ENCODE data around the gene USP7. TPM values are rescaled to one million over a fixed set of nuclear protein-coding genes. Genes with fewer than 3 reads are reported as not detected.

The USP7 gene
- total RNA-seq, 1 donor from 2014 or later = 87.5 TPM

GRCh38 chr16:8867932-8868415 lies 95.7 kb downstream of the USP7 start:
- Histone ChIP-seq H3K36me3 (no peaks in the 10 kb centered on the region), H3K27ac (peak overlapping the region; percentile 89), H3K27me3 (no peaks in the 10 kb centered on the region), H3K9me3 (no peaks in the 10 kb centered on the region), H3K4me3 (peak overlapping the region; percentile 90), H3K4me1 (peaks cover 35% of the 10 kb centered on the region)
- intact Hi-C loops (cut with DNase I) = loop anchor here (10.0 kb wide), 1 partner anchor 63 kb away; no protein-coding TSS in a partner anchor
- DNase-seq (no peak), ATAC-seq (no peak)
- no peak for TF ChIP-seq CTCF (IDR thresholded peaks at IDR 0.05)

DNA sequence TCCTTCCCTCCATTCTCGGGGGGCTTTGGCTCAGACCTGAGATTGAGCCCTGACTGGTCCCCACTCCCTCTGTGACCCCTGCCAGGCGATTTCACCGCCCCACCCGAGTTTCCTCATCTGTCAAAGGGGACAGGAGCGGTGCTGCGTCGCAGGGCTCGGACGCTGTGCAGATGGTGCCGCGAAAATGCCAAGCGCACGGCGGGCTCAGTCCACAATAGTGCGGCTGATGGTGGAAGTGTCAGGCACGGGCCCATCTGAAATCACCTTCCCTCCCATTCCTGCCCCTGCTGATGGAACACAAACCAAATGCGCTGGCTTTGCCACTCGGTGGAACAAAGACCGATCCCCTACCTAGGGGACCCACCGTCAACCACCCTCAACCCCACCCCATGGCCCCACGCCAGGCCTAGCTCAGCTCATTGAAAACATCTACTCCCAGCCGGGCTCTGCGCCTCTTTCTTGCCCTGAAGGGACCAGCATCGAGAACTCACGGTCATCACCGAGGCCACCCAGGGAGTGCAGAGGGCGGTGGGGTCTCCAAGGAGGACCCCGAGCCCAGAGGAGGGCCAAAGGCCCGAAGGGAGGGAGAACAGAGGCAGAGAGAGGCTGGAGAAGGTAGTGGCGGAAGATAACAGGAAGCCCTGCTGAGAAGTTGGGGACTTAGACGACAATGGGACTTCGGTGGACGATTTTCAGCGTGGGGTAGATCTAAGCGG lies 96.3 kb downstream of the USP7 start:
- DNase-seq = no peak
- ATAC-seq = no peak
- Histone ChIP-seq H3K27ac (peak overlapping the region; percentile 89), H3K27me3 (no peaks in the 10 kb centered on the region), H3K36me3 (no peaks in the 10 kb centered on the region), H3K4me3 (peak overlapping the region; percentile 90), H3K9me3 (no peaks in the 10 kb centered on the region), H3K4me1 (peaks cover 40% of the 10 kb centered on the region)
- intact Hi-C loops (cut with DNase I) = loop anchor here (10.0 kb wide), 1 partner anchor 63 kb away; no protein-coding TSS in a partner anchor
- TF ChIP-seq CTCF (IDR thresholded peaks at IDR 0.05) = no peak

GRCh38 chr16:8866884-8867215 lies 96.9 kb downstream of the USP7 start:
- ATAC-seq = no peak
- no peaks in the 10 kb centered on the region for H3K36me3 ChIP-seq
- H3K27me3 ChIP-seq = no peaks in the 10 kb centered on the region
- peaks cover 44% of the 10 kb centered on the region for H3K4me1 ChIP-seq
- H3K9me3 ChIP-seq = no peaks in the 10 kb centered on the region
- TF ChIP-seq CTCF (IDR thresholded peaks at IDR 0.05) = no peak
- intact Hi-C loops (cut with DNase I) = loop anchor here (10.0 kb wide), 1 partner anchor 62 kb away; no protein-coding TSS in a partner anchor
- H3K4me3 ChIP-seq = peak overlapping the region; percentile 90
- no peak for DNase-seq
- H3K27ac ChIP-seq = peak overlapping the region; percentile 89

GRCh38 chr16:8866118-8866883 lies 97.4 kb downstream of the USP7 start:
- Histone ChIP-seq H3K9me3 (no peaks in the 10 kb centered on the region), H3K4me3 (peak overlapping the region; percentile 90), H3K27ac (peak overlapping the region; percentile 89), H3K36me3 (no peaks in the 10 kb centered on the region), H3K4me1 (peaks cover 47% of the 10 kb centered on the region), H3K27me3 (no peaks in the 10 kb centered on the region)
- DNase-seq = no peak
- no peak for ATAC-seq
- no peak for TF ChIP-seq CTCF (IDR thresholded peaks at IDR 0.05)
- intact Hi-C loops (cut with DNase I) = loop anchor here (10.0 kb wide), 1 partner anchor 62 kb away; no protein-coding TSS in a partner anchor

GRCh38 chr16:8865145-8865882 lies 98.4 kb downstream of the USP7 start:
- Histone ChIP-seq H3K9me3 (no peaks in the 10 kb centered on the region), H3K27me3 (no peaks in the 10 kb centered on the region), H3K4me3 (peak overlapping the region; percentile 16), H3K36me3 (no peaks in the 10 kb centered on the region), H3K27ac (peak overlapping the region; percentile 89), H3K4me1 (peaks cover 50% of the 10 kb centered on the region)
- DNase-seq = no peak
- ATAC-seq = no peak
- TF ChIP-seq CTCF (IDR thresholded peaks at IDR 0.05) = no peak
- intact Hi-C loops (cut with DNase I) = loop anchor here (10.0 kb wide), 1 partner anchor 61 kb away; no protein-coding TSS in a partner anchor

Measured in upper lobe of right lung (tissue), 1 donor.